ENCODE data around the gene OGDHL.

The OGDHL gene

GRCh38 chr10:49688261-49688846 is 73.8 kb downstream of the OGDHL start:
- no peak for DNase-seq

GRCh38 chr10:49686651-49687050 is 75.5 kb downstream of the OGDHL start:
- DNase-seq = no peak
